HG03064 (cell line): ENCODE data around the gene SYNM.

Source experiments
- ATAC-seq: cut with Tn5 transposase; IDR thresholded peaks from one replicate; pipeline ENCODE4 v1.9.1; 2021; ENCODE audit warnings: low read depth; ENCODE audit not compliant: unreplicated experiment

Gene SYNM

GRCh38 chr15:99164119-99164518, 59.2 kb downstream of the SYNM start:
- no peak for ATAC-seq

GRCh38 chr15:99165020-99165790, 60.3 kb downstream of the SYNM start:
- ATAC-seq, result no peak

GRCh38 chr15:99165956-99166689, 61.2 kb downstream of the SYNM start:
- no peak for ATAC-seq

- no peak for ATAC-seq
Measured at GRCh38 chr15:99167201-99167600, 62.3 kb downstream of the SYNM start.

- ATAC-seq, result no peak
Measured at GRCh38 chr15:99167640-99168039, 62.8 kb downstream of the SYNM start.

GRCh38 chr15:99168601-99169580, 64.0 kb downstream of the SYNM start:
- ATAC-seq, result no peak

GRCh38 chr15:99169769-99170311, 65.0 kb downstream of the SYNM start:
- ATAC-seq, result no peak

GRCh38 chr15:99170476-99171065, 65.7 kb downstream of the SYNM start:
- no peak for ATAC-seq

GRCh38 chr15:99172171-99172570, 67.3 kb downstream of the SYNM start:
- ATAC-seq, result no peak

- no peak for ATAC-seq
Measured at GRCh38 chr15:99172989-99173388, 68.1 kb downstream of the SYNM start.

GRCh38 chr15:99174567-99175395, 69.9 kb downstream of the SYNM start:
- no peak for ATAC-seq

GRCh38 chr15:99176757-99177156, 71.9 kb downstream of the SYNM start:
- ATAC-seq, result no peak

- ATAC-seq, result no peak
Measured at GRCh38 chr15:99177679-99178078, 72.8 kb downstream of the SYNM start.

- no peak for ATAC-seq
Measured at GRCh38 chr15:99180086-99180963, 75.4 kb downstream of the SYNM start.

- no peak for ATAC-seq
Measured at GRCh38 chr15:99180964-99181306, 76.1 kb downstream of the SYNM start.

- ATAC-seq, result no peak
Measured at GRCh38 chr15:99181545-99181971, 76.7 kb downstream of the SYNM start.

- ATAC-seq, result no peak
Measured at GRCh38 chr15:99182791-99183190, 77.9 kb downstream of the SYNM start.
